Loucy (cell line): ENCODE measurements around the gene PIN1.

Source experiments
- H2AFZ ChIP-seq: fragments of 200-600 bp; sonication (generic); 2 replicates; pipeline ENCODE4 v1.6.0; 2016; ENCODE audit warnings: antibody characterized with exemption, mild to moderate bottlenecking, low read length, moderate library complexity
- H3F3A ChIP-seq: fragments of 200-600 bp; 2 replicates; pipeline ENCODE4 v1.6.0; 2016; ENCODE audit warnings: antibody characterized with exemption, low read depth, mild to moderate bottlenecking
- H3K27me3 ChIP-seq: fragments of 200-600 bp; sonication (generic); 2 replicates; pipeline ENCODE4 v1.6.1; 2014; ENCODE audit warnings: low read length, mild to moderate bottlenecking; ENCODE audit not compliant: insufficient read depth, poor library complexity, severe bottlenecking
- H3K36me3 ChIP-seq: fragments of 200-600 bp; sonication (generic); 2 replicates; pipeline ENCODE4 v1.6.1; 2016; ENCODE audit warnings: low read length; ENCODE audit not compliant: insufficient read depth
- H3K4me1 ChIP-seq: fragments of 200-600 bp; sonication (generic); 2 replicates; pipeline ENCODE4 v1.5.1; 2014; ENCODE audit warnings: low read length, mild to moderate bottlenecking; ENCODE audit not compliant: insufficient read depth, poor library complexity, severe bottlenecking
- H3K4me2 ChIP-seq: fragments of 200-600 bp; sonication (generic); 2 replicates; pipeline ENCODE4 v1.6.0; 2014; ENCODE audit warnings: antibody characterized with exemption, low read length, low read depth, mild to moderate bottlenecking; ENCODE audit not compliant: poor library complexity, severe bottlenecking
- H3K4me3 ChIP-seq: fragments of 200-600 bp; sonication (generic); 2 replicates; pipeline ENCODE4 v1.5.1; 2014; ENCODE audit warnings: low read length, mild to moderate bottlenecking, mixed read lengths; ENCODE audit not compliant: poor library complexity, severe bottlenecking
- H3K79me2 ChIP-seq: fragments of 200-600 bp; sonication (generic); 2 replicates; pipeline ENCODE4 v1.6.1; 2014; ENCODE audit warnings: low read length; ENCODE audit not compliant: insufficient read depth
- H3K9ac ChIP-seq: fragments of 200-600 bp; sonication (generic); 2 replicates; pipeline ENCODE4 v1.6.0; 2014; ENCODE audit warnings: mild to moderate bottlenecking, low read depth, low read length, moderate library complexity; ENCODE audit not compliant: poor library complexity, severe bottlenecking
- H3K9me2 ChIP-seq: fragments of 200-600 bp; sonication (generic); replicated peaks from 2 replicates; pipeline ENCODE4 v1.6.1; 2016; ENCODE audit warnings: low read depth, low read length, mixed read lengths
- H3K9me3 ChIP-seq: fragments of 200-600 bp; sonication (generic); 2 replicates; pipeline ENCODE4 v1.6.1; 2014; ENCODE audit warnings: mild to moderate bottlenecking, antibody characterized with exemption, low read length, low read depth; ENCODE audit not compliant: insufficient read depth
- H4K20me1 ChIP-seq: fragments of 200-600 bp; sonication (generic); 2 replicates; pipeline ENCODE4 v1.6.0; 2014; ENCODE audit warnings: antibody characterized with exemption, low read length, mild to moderate bottlenecking; ENCODE audit not compliant: insufficient read depth, poor library complexity, severe bottlenecking
- CTCF ChIP-seq: fragments of 200-600 bp; sonication (generic); conservative IDR thresholded peaks from 2 replicates; pipeline ENCODE4 v1.5.1; 2014; ENCODE audit warnings: mild to moderate bottlenecking, antibody characterized with exemption, low read length
- EZH2phosphoT487 ChIP-seq: fragments of 200-600 bp; IDR thresholded peaks from 2 replicates; pipeline ENCODE4 v1.6.1; 2018; ENCODE audit warnings: antibody characterized with exemption, mild to moderate bottlenecking, moderate library complexity, borderline replicate concordance

The PIN1 gene

GRCh38 chr19:9796113-9796773 lies 38.9 kb upstream of the PIN1 start:
- Histone ChIP-seq H3K9ac (no peak overlapping the region), H2AFZ (peak overlapping the region; percentile 70), H3K9me2 (no peaks in the 10 kb centered on the region), H3K9me3 (no peaks in the 10 kb centered on the region), H3K4me3 (no peak overlapping the region), H3K27me3 (no peaks in the 10 kb centered on the region), H3K4me2 (peak overlapping the region; percentile 13), H4K20me1 (no peaks in the 10 kb centered on the region), H3K4me1 (peaks cover 30% of the 10 kb centered on the region), H3K36me3 (no peaks in the 10 kb centered on the region), H3K79me2 (no peaks in the 10 kb centered on the region), H3F3A (0 out of 2 replicates have a peak, but pooled peaks cover 3% of the 10 kb centered on the region)
- TF ChIP-seq EZH2phosphoT487 (no peak), CTCF (peak; percentile 92)

- Histone ChIP-seq H3K9me3 (no peaks in the 10 kb centered on the region), H2AFZ (no peak overlapping the region), H3K4me2 (no peak overlapping the region), H3K4me3 (no peak overlapping the region), H3K9ac (no peak overlapping the region), H3K36me3 (no peaks in the 10 kb centered on the region), H3K79me2 (no peaks in the 10 kb centered on the region), H3K27me3 (no peaks in the 10 kb centered on the region), H4K20me1 (no peaks in the 10 kb centered on the region), H3K4me1 (peaks cover 27% of the 10 kb centered on the region), H3F3A (0 out of 2 replicates have a peak, but pooled peaks cover 3% of the 10 kb centered on the region), H3K9me2 (no peaks in the 10 kb centered on the region)
- TF ChIP-seq CTCF (no peak), EZH2phosphoT487 (no peak)
Measured at GRCh38 chr19:9797871-9798270, 37.2 kb upstream of the PIN1 start.

GRCh38 chr19:9799162-9799561 lies 36.0 kb upstream of the PIN1 start:
- TF ChIP-seq EZH2phosphoT487 (no peak), CTCF (no peak)
- H3K9ac ChIP-seq: no peak overlapping the region
- no peaks in the 10 kb centered on the region for H3K9me2 ChIP-seq
- H3K79me2 ChIP-seq: no peaks in the 10 kb centered on the region
- H3K27me3 ChIP-seq: no peaks in the 10 kb centered on the region
- H3K9me3 ChIP-seq: no peaks in the 10 kb centered on the region
- H3K4me1 ChIP-seq: peaks cover 19% of the 10 kb centered on the region
- H3K36me3 ChIP-seq: no peaks in the 10 kb centered on the region
- no peaks in the 10 kb centered on the region for H3F3A ChIP-seq
- no peak overlapping the region for H3K4me3 ChIP-seq
- no peak overlapping the region for H2AFZ ChIP-seq
- H3K4me2 ChIP-seq: peak overlapping the region; percentile 30
- H4K20me1 ChIP-seq: no peaks in the 10 kb centered on the region
